GM23248 (cell line): ENCODE measurements around the gene PAQR8.

Experiments
- EZH2 ChIP-seq: fragments of 200-600 bp; sonication (generic); IDR thresholded peaks from 2 replicates; pipeline ENCODE4 v1.6.1; 2018; ENCODE audit warnings: antibody characterized with exemption, mild to moderate bottlenecking; ENCODE audit not compliant: insufficient read depth, poor library complexity, severe bottlenecking
- EZH2phosphoT487 ChIP-seq: fragments of 200-600 bp; sonication (generic); IDR thresholded peaks from 2 replicates; pipeline ENCODE4 v1.6.1; 2018; ENCODE audit warnings: antibody characterized with exemption, moderate library complexity, mild to moderate bottlenecking, low read depth; ENCODE audit not compliant: insufficient read depth

GRCh38 chr6:52361945-52362442, at the start of gene PAQR8:
- no peak for TF ChIP-seq EZH2
- TF ChIP-seq EZH2phosphoT487: no peak
